NCI-H2081 treated with DMSO at 0.1 percent for 48 hours (cell line): ENCODE results near the gene KRIT1.

ENCODE experiments used
- DNase-seq: peaks from one replicate; lab custom pipeline; 2025; lab: John Stamatoyannopoulos, UW

KRIT1 gene

DNA sequence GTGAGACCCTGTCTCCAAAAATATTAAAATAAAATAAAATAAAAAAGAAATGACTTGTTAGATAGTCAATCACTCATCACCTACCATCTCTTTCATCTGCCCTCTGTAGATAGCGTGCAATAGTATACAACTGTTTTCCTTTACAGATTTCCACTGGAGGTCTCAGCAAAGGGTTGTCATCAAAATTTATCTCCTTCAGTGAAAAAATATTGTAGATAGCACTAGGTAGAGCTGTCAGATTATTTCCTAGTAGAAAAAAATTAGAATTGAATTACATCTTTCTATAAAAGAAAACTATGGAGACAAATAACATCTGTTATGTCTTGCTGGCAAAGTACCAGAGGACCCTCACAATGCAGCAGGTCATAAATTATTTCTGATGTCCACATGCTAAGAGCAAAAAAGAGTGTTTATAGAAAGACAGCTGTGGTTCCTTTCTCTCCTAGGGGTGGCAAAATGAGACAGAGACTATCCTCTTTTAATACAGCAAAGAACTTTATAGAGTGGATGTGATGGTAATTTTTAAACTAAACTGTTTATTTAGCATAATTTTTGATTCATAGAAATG is 95.2 kb downstream of the KRIT1 start:
- no peak for DNase-seq

DNA sequence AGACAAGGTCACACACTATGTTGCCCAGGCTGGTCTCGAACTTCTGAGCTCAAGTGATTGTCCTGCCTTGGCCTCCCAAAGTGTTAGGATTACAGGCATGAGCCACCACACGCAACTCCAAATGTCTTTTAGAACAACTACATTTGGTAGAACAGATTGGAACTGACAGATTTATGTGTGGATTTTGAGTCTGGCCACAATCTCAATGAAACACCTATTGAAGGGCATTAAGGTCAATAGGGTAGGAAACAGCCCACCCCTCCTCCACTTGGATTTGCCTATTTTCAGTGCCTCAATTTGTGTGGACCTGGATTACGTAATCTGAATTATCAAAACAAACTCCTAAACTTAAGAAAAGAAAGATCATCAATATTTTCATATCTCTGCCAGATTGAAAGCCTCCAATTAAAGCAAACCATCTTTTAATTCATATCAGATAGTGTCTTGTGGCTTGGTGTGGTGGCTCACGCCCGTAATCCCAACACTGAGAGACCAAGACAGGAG is 95.9 kb downstream of the KRIT1 start:
- no peak for DNase-seq
